ENCODE results near the gene ACOX1.
A peak's percentile ranks its signal among the peaks of the same experiment; 100 is the strongest.

The ACOX1 gene

DNA sequence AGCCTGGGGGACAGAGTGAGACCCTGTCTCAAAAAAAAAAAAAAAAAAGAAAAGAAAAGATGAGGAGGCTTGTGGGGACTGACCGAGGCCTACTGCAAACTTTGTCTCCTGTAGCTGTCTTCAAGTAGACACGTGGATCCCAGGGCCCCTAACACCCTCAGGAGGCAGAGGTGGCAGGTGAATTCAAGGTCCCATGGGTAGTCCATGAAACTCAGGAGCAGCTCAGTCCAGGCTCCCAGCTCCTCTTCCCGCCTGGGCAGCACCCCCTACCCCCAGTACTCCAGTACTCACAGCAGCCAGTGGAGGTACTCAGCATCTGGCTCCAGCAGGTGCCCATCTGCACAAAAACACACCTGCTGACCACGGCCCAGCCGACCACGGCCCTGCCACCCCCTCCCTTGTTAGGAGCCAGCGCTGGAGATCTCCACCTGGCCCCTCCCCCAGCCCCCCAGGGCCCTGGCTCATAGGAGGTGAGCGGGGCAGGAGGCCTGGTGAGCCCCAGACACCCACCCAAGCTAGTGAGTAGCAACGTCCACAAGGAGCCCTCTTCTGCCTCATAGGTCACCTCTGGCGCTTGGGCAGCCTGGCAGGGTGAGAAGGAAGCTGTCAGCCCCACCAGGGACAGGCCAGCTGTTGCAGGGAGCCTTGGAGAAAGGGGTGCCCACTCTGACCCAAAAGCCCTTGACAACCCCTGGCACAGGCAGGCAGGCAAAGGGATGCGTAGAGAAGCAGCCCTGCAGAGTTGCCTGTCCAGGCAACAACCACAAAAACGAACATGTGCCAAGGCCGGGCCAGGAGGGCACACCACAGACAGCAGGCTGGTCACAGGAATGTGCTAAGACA is 78.1 kb downstream of the ACOX1 start:
- POLR2A ChIA-PET (ENCODE audit: low non-redundant PET): no interaction called here
- peak overlapping the region; percentile 91 for H3K27ac ChIP-seq
- no peak for DNase-seq (ENCODE audit: low spot score)
- TF ChIP-seq, protein P1, sequence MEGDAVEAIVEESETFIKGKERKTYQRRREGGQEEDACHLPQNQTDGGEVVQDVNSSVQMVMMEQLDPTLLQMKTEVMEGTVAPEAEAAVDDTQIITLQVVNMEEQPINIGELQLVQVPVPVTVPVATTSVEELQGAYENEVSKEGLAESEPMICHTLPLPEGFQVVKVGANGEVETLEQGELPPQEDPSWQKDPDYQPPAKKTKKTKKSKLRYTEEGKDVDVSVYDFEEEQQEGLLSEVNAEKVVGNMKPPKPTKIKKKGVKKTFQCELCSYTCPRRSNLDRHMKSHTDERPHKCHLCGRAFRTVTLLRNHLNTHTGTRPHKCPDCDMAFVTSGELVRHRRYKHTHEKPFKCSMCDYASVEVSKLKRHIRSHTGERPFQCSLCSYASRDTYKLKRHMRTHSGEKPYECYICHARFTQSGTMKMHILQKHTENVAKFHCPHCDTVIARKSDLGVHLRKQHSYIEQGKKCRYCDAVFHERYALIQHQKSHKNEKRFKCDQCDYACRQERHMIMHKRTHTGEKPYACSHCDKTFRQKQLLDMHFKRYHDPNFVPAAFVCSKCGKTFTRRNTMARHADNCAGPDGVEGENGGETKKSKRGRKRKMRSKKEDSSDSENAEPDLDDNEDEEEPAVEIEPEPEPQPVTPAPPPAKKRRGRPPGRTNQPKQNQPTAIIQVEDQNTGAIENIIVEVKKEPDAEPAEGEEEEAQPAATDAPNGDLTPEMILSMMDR (conservative IDR thresholded peaks at IDR 0.05; ENCODE audit: low read depth): no peak
- CTCF ChIA-PET: interaction anchor here (0.5 kb wide), 1 partner anchor 305 kb away, joined by 3 read pairs; no protein-coding TSS in a partner anchor

GRCh38 chr17:75899767-75900468 is 79.0 kb downstream of the ACOX1 start:
- ChIA-PET POLR2A (ENCODE audit: low non-redundant PET) (no interaction called here), CTCF (interaction anchor here (0.5 kb wide), 1 partner anchor 304 kb away, joined by 3 read pairs; no protein-coding TSS in a partner anchor)
- TF ChIP-seq, protein P1 (conservative IDR thresholded peaks at IDR 0.05; ENCODE audit: low read depth): no peak
- DNase-seq (ENCODE audit: low spot score): no peak
- peak overlapping the region; percentile 91 for H3K27ac ChIP-seq

DNA sequence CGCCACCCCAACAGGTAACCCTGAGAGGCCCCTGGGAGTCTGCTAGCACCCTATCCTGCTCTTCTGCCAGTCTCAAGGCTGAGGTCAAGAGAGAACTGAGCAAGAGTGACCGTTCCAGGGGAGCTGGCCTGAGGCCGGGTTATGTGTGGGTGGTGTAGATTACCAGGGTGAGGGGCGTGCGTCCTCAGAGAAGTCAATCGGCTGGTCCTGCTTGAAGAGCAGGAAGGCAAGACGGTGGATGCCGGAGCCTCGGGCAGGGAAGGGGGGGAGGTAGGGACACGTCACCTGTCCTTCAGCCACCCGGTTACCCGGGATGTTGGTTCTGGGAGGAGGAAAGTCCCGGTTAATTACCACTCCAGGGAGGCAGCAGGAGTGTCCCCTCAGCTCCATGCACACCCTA is 79.6 kb downstream of the ACOX1 start:
- H3K27ac ChIP-seq: peak overlapping the region; percentile 91
- CTCF ChIA-PET: no interaction called here
- DNase-seq (ENCODE audit: low spot score): no peak

GRCh38 chr17:75898791-75899190 is 80.2 kb downstream of the ACOX1 start:
- TF ChIP-seq, protein P1 (conservative IDR thresholded peaks at IDR 0.05; ENCODE audit: low read depth): no peak
- ChIA-PET POLR2A (ENCODE audit: low non-redundant PET) (interaction anchor here (0.5 kb wide), 1 partner anchor 417 kb away, joined by 4 read pairs; no protein-coding TSS in a partner anchor), CTCF (interaction anchor here (0.6 to 1.2 kb wide), 2 partner anchors 20 to 564 kb away, joined by 3 read pairs; partner anchors contain the start of gene TRIM47)
- no peak for DNase-seq (ENCODE audit: low spot score)
- peak overlapping the region; percentile 91 for H3K27ac ChIP-seq

More for the DNA sequence above, 79.6 kb downstream of the ACOX1 start:
- TF ChIP-seq, protein P1 (conservative IDR thresholded peaks at IDR 0.05; ENCODE audit: low read depth): no peak
- POLR2A ChIA-PET (ENCODE audit: low non-redundant PET): interaction anchor here (0.5 kb wide), 1 partner anchor 416 kb away, joined by 4 read pairs; no protein-coding TSS in a partner anchor

DNA sequence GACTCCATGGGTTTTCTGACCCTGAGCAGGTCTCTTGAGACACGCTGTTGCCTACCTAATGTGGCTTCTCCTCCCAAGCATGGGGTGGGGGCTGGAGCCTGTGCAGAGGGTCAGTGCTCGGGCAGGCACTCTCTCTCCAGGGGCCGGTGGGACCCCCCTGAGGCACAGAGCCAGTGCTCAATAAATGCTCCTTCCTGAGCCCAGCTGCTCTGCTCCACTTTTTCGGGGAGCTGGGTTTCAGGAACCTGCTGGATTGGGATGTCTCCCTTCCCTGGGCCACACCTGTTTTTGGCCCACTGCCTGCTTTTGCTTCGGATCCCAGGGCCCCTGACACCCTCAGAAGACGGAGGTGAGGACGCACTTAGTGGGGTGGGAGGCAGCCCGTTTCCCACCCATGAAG is 80.9 kb downstream of the ACOX1 start:
- CTCF ChIA-PET: interaction anchor here (0.6 to 1.2 kb wide), 3 partner anchors 20 to 563 kb away, joined by 3 to 7 read pairs (median 3); partner anchors contain the start of gene TRIM47
- POLR2A ChIA-PET (ENCODE audit: low non-redundant PET): interaction anchor here (0.5 to 0.7 kb wide), 2 partner anchors 83 to 191 kb away, joined by 3 read pairs; no protein-coding TSS in a partner anchor
- H3K27ac ChIP-seq: peak overlapping the region; percentile 91
- TF ChIP-seq, protein P1 (conservative IDR thresholded peaks at IDR 0.05; ENCODE audit: low read depth): no peak
- DNase-seq (ENCODE audit: low spot score): no peak

Measured in RWPE1 (cell line).